Neuronal stem cell (in vitro differentiated cells): ENCODE measurements around the gene SSX4B.
"Not testable (repeated sequence)": the region's sequence is repeated elsewhere in the genome, so short reads cannot be mapped to it uniquely, and the experiment has no call there.

Experiments used
- DNase-seq: peaks from one replicate; pipeline ENCODE4 v3.0.0-alpha.2; 2013; ENCODE audit warnings: low spot score
- H2AFZ ChIP-seq: one replicate; pipeline ENCODE4 v1.6.1; 2013; ENCODE audit warnings: mild to moderate bottlenecking, low read length, inconsistent platforms
- H2AK5ac ChIP-seq: 2 replicates; pipeline ENCODE4 v1.6.1; 2013; ENCODE audit warnings: low read depth, mild to moderate bottlenecking, inconsistent platforms, low read length, moderate library complexity, mixed read lengths
- H2BK120ac ChIP-seq: 2 replicates; pipeline ENCODE4 v1.6.1; 2013; ENCODE audit warnings: low read depth, mild to moderate bottlenecking, inconsistent platforms, low read length, moderate library complexity, mixed read lengths
- H2BK12ac ChIP-seq: one replicate; pipeline ENCODE4 v1.6.1; 2013; ENCODE audit warnings: low read length, inconsistent platforms
- H2BK15ac ChIP-seq: 2 replicates; pipeline ENCODE4 v1.6.1; 2013; ENCODE audit warnings: mild to moderate bottlenecking, low read length, inconsistent platforms, mixed read lengths
- H2BK5ac ChIP-seq: one replicate; pipeline ENCODE4 v1.6.1; 2013; ENCODE audit warnings: inconsistent platforms, mild to moderate bottlenecking, low read length, moderate library complexity
- H3K14ac ChIP-seq: one replicate; pipeline ENCODE4 v1.6.1; 2013; ENCODE audit warnings: low read length, inconsistent platforms
- H3K18ac ChIP-seq: 2 replicates; pipeline ENCODE4 v1.6.1; 2013; ENCODE audit warnings: low read length, inconsistent platforms
- H3K23ac ChIP-seq: 2 replicates; pipeline ENCODE4 v1.6.1; 2013; ENCODE audit warnings: low read depth, mild to moderate bottlenecking, mixed read lengths, low read length, inconsistent platforms; ENCODE audit not compliant: poor library complexity
- H3K27ac ChIP-seq: replicated peaks from 3 replicates; pipeline ENCODE4 v1.5.1; 2013; ENCODE audit warnings: low read length, inconsistent platforms
- H3K27me3 ChIP-seq, 3 experiments: 2 replicates each; pipeline ENCODE4 v1.6.1; 2013; ENCODE audit warnings: low read length in 3 of 3, mild to moderate bottlenecking in 2 of 3, inconsistent platforms in 1 of 3, low read depth in 1 of 3, mixed read lengths in 1 of 3, moderate library complexity in 1 of 3; ENCODE audit not compliant: control insufficient read depth in 3 of 3, insufficient read depth in 3 of 3
- H3K36me3 ChIP-seq, 2 donors: replicated peaks in 1 of 2; 2 replicates each; pipeline ENCODE4 v1.6.1; 2013; ENCODE audit warnings: low read length in 2 of 2; ENCODE audit not compliant: control insufficient read depth in 2 of 2, insufficient read depth in 2 of 2
- H3K4ac ChIP-seq: 2 replicates; pipeline ENCODE4 v1.6.1; 2013; ENCODE audit warnings: inconsistent platforms, mild to moderate bottlenecking, low read length, moderate library complexity
- H3K4me1 ChIP-seq, 2 donors: 1 replicate in 1 of 2; 2 replicates in 1 of 2; pipeline ENCODE4 v1.6.1; 2013; ENCODE audit warnings: low read length in 2 of 2, low read depth in 1 of 2; ENCODE audit not compliant: control insufficient read depth in 2 of 2, insufficient read depth in 1 of 2
- H3K4me2 ChIP-seq: one replicate; pipeline ENCODE4 v1.6.1; 2013; ENCODE audit warnings: mild to moderate bottlenecking, low read length, inconsistent platforms; ENCODE audit not compliant: insufficient read depth, poor library complexity, severe bottlenecking
- H3K4me3 ChIP-seq, 2 donors: 2 replicates each; pipeline ENCODE4 v1.5.1; 2013; ENCODE audit warnings: low read length in 2 of 2, mild to moderate bottlenecking in 2 of 2, inconsistent platforms in 1 of 2, moderate library complexity in 1 of 2
- H3K79me1 ChIP-seq: one replicate; pipeline ENCODE4 v1.6.1; 2013; ENCODE audit warnings: low read depth, mild to moderate bottlenecking, inconsistent platforms, low read length, moderate library complexity
- H3K9ac ChIP-seq: one replicate; pipeline ENCODE4 v1.6.1; 2013; ENCODE audit warnings: mild to moderate bottlenecking, low read depth, low read length, inconsistent platforms; ENCODE audit not compliant: poor library complexity
- H3K9me3 ChIP-seq, 2 donors: replicated peaks in 1 of 2; 2 replicates each; pipeline versions ENCODE3 to v1.6.1; 2013; ENCODE audit warnings: low read length in 2 of 2, mild to moderate bottlenecking in 2 of 2, inconsistent platforms in 1 of 2, low read depth in 1 of 2, mixed read lengths in 1 of 2, moderate library complexity in 1 of 2; ENCODE audit not compliant: control insufficient read depth in 2 of 2, insufficient read depth in 1 of 2
- H4K8ac ChIP-seq: one replicate; pipeline ENCODE4 v1.6.1; 2013; ENCODE audit warnings: low read depth, mild to moderate bottlenecking, inconsistent platforms, low read length, moderate library complexity
- H4K91ac ChIP-seq: one replicate; pipeline ENCODE4 v1.6.1; 2013; ENCODE audit warnings: low read length, low read depth, mild to moderate bottlenecking, inconsistent platforms; ENCODE audit not compliant: poor library complexity
- WGBS, 2 donors: extraction: QIAGEN DNeasy Blood & Tissue Kit; methylation state at CpG; one replicate each; pipeline ENCODE4 v1.1.7; 2013; ENCODE audit warnings: missing lambda C conversion rate in 2 of 2, mixed read lengths in 1 of 2; ENCODE audit not compliant: insufficient read length in 2 of 2, insufficient replicate concordance in 1 of 2; ENCODE audit errors: extremely low coverage in 2 of 2; 5-methylcytosine and 5-hydroxymethylcytosine counted together

The SSX4B gene

GRCh38 chrX:48447201-48447600 lies 35.4 kb upstream of the SSX4B start:
- H3K18ac ChIP-seq, H3K27ac ChIP-seq, H2AFZ ChIP-seq, H3K4me3 ChIP-seq, H2BK12ac ChIP-seq, DNase-seq, H3K4ac ChIP-seq, H4K8ac ChIP-seq, H2BK15ac ChIP-seq, H3K4me1 ChIP-seq, H3K9me3 ChIP-seq, H3K9ac ChIP-seq, H3K36me3 ChIP-seq, H3K23ac ChIP-seq, H4K91ac ChIP-seq, H3K4me2 ChIP-seq, H2AK5ac ChIP-seq, H3K14ac ChIP-seq, H2BK120ac ChIP-seq, H3K79me1 ChIP-seq, H2BK5ac ChIP-seq: not testable (repeated sequence)
- peaks cover 0 to 11% (median 0%) of the 10 kb centered on the region in 3 experiments for H3K27me3 ChIP-seq
- WGBS, 2 donors, result no CpG with 5 or more reads among the region's 6 CpGs

DNA sequence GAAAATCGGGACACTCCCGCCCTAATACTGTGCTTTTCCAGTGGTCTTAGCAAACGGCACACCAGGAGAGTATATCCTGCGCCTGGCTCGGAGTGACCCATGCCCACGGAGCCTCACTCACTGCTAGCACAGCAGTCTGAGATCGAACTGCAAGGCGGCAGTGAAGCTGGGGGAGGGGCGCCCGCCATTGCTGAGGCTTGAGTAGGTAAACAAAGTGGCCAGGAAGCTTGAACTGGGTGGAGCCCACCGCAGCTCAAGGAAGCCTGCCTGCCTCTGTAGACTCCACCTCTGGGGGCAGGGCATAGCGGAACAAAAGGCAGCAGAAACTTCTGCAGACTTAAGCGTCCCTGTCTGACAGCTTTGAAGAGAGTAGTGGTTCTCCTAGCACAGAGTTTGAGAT lies 22.0 kb upstream of the SSX4B start:
- H3K9ac ChIP-seq, H2BK5ac ChIP-seq, H2AFZ ChIP-seq, H2BK12ac ChIP-seq, H3K36me3 ChIP-seq, H3K4me3 ChIP-seq, H3K4ac ChIP-seq, H4K8ac ChIP-seq, H3K27me3 ChIP-seq, H4K91ac ChIP-seq, H3K18ac ChIP-seq, H2AK5ac ChIP-seq, H2BK15ac ChIP-seq, H2BK120ac ChIP-seq, H3K23ac ChIP-seq, H3K27ac ChIP-seq, H3K4me2 ChIP-seq, H3K9me3 ChIP-seq, H3K4me1 ChIP-seq, H3K14ac ChIP-seq, DNase-seq, H3K79me1 ChIP-seq: not testable (repeated sequence)
- WGBS, 2 donors, result no CpG with 5 or more reads among the region's 13 CpGs

DNA sequence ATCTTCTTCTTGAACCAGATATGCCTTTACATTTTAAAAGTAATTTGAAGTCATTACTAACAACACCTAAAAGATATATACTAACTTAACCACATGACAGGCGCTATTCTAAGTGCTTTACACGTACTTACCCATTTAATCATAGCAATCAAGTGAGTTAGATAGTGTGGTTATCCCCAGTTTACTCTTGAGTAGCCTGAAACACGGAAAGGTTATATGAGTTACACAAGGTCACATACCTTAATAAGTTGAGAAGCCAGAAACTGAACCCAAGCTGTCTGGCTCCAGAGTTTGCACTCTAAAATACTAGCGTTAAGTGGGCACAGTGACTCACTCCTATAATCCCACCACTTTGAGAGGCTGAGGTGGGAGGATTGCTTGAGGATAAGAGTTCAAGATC lies 18.4 kb upstream of the SSX4B start:
- H3K27me3 ChIP-seq, result not testable (repeated sequence)

DNA sequence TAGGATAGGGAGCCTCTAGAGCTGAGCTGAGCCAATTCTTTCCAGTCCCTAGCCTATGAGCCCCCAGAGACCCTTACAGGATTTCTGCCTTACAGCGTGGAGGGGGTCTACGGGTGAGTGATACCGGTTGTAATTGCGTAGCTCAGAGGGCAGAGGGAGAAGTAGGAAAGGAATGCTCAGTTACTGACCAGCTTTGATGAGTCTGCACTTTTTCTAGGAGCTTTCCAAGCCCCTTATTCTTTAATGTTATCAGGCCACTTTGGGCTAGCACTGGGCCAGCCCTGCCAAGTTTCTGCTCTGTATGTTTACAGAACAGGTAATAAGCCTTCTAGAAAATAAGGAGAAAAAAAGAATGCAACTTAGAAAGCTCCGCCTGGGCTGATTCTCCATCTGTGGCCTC lies 17.8 kb upstream of the SSX4B start:
- H3K14ac ChIP-seq, H3K4me3 ChIP-seq, H2BK120ac ChIP-seq, H3K4me2 ChIP-seq, H2AFZ ChIP-seq, H2BK12ac ChIP-seq, H3K4ac ChIP-seq, H3K79me1 ChIP-seq, H3K18ac ChIP-seq, H2BK15ac ChIP-seq, H3K27ac ChIP-seq, H3K27me3 ChIP-seq, H3K9ac ChIP-seq, H4K8ac ChIP-seq, H4K91ac ChIP-seq, H3K9me3 ChIP-seq, H3K4me1 ChIP-seq, H2AK5ac ChIP-seq, H2BK5ac ChIP-seq, H3K23ac ChIP-seq, H3K36me3 ChIP-seq, DNase-seq: not testable (repeated sequence)
- WGBS, 2 donors, result no CpG with 5 or more reads among the region's 5 CpGs

More for the DNA sequence above, 18.4 kb upstream of the SSX4B start:
- not testable (repeated sequence) for H3K18ac ChIP-seq, H3K14ac ChIP-seq, H3K23ac ChIP-seq, H3K27ac ChIP-seq, DNase-seq, H4K91ac ChIP-seq, H2BK15ac ChIP-seq, H2BK5ac ChIP-seq, H3K4me2 ChIP-seq, H3K9ac ChIP-seq, H3K9me3 ChIP-seq, H2BK120ac ChIP-seq, H3K79me1 ChIP-seq, H2AK5ac ChIP-seq, H3K4me3 ChIP-seq, H2AFZ ChIP-seq, H2BK12ac ChIP-seq, H4K8ac ChIP-seq, H3K4me1 ChIP-seq, H3K36me3 ChIP-seq, H3K4ac ChIP-seq
- WGBS, 2 donors, result no CpG with 5 or more reads among the region's 4 CpGs
